ENCODE results near the gene BGLAP. TPM values are rescaled to one million over a fixed set of nuclear protein-coding genes. Genes with fewer than 3 reads are reported as not detected.

BGLAP gene
- total RNA-seq, 1 experiment from 2014 or later, result 2.4 TPM

- Histone ChIP-seq H3K27ac (ENCODE audit: low read depth, low read length, poor library complexity, severe bottlenecking) (no peak overlapping the region), H3K4me1 (ENCODE audit: insufficient read depth, low read length, poor library complexity, severe bottlenecking) (no peaks in the 10 kb centered on the region), H3K9me3 (ENCODE audit: low read depth, low read length, poor library complexity, severe bottlenecking) (no peaks in the 10 kb centered on the region), H3K36me3 (ENCODE audit: insufficient read depth, low read length, poor library complexity, severe bottlenecking) (peaks cover 33% of the 10 kb centered on the region), H3K4me3 (ENCODE audit: low read depth, low read length, poor library complexity, severe bottlenecking) (no peak overlapping the region), H3K27me3 (replicated peaks; ENCODE audit: insufficient read depth, low read depth, low read length, poor library complexity) (no peaks in the 10 kb centered on the region)
- TF ChIP-seq CTCF (conservative IDR thresholded peaks at IDR 0.05; ENCODE audit: low read depth, low read length) (no peak), EZH2 (IDR thresholded peaks at IDR 0.05; ENCODE audit: borderline replicate concordance, low read depth, low read length, poor library complexity, severe bottlenecking) (no peak)
- BruUV-seq (replicated peaks), result no TSS peak
- intact Hi-C loops (cut with micrococcal nuclease; ENCODE audit: unreplicated experiment), result loop anchor here (1.0 kb wide), 2 partner anchors 79 to 135 kb away; no protein-coding TSS in a partner anchor
- no peak for DNase-seq (ENCODE audit: low spot score)
- CTCF ChIA-PET, result interaction anchor here (0.6 to 2.4 kb wide), 16 partner anchors 11 to 242 kb away, joined by 3 to 37 read pairs (median 4); partner anchors contain the start of genes PMF1 and SLC25A44
- POLR2A ChIA-PET (ENCODE audit: low non-redundant PET), result no interaction called here
These were observed 16.3 kb upstream of the BGLAP start for GRCh38 chr1:156225677-156226014.

GRCh38 chr1:156226116-156226538 is 15.9 kb upstream of the BGLAP start:
- intact Hi-C loops (cut with micrococcal nuclease; ENCODE audit: unreplicated experiment), result no loop called here
- TF ChIP-seq EZH2 (IDR thresholded peaks at IDR 0.05; ENCODE audit: borderline replicate concordance, low read depth, low read length, poor library complexity, severe bottlenecking) (no peak), CTCF (conservative IDR thresholded peaks at IDR 0.05; ENCODE audit: low read depth, low read length) (no peak)
- no TSS peak for BruUV-seq (replicated peaks)
- no peaks in the 10 kb centered on the region for H3K4me1 ChIP-seq (ENCODE audit: insufficient read depth, low read length, poor library complexity, severe bottlenecking)
- H3K27ac ChIP-seq (ENCODE audit: low read depth, low read length, poor library complexity, severe bottlenecking), result no peak overlapping the region
- CTCF ChIA-PET, result interaction anchor here (2.4 kb wide), 1 partner anchor 79 kb away, joined by 28 read pairs; no protein-coding TSS in a partner anchor
- peaks cover 31% of the 10 kb centered on the region for H3K36me3 ChIP-seq (ENCODE audit: insufficient read depth, low read length, poor library complexity, severe bottlenecking)
- POLR2A ChIA-PET (ENCODE audit: low non-redundant PET), result no interaction called here
- no peak overlapping the region for H3K4me3 ChIP-seq (ENCODE audit: low read depth, low read length, poor library complexity, severe bottlenecking)
- no peaks in the 10 kb centered on the region for H3K27me3 ChIP-seq (replicated peaks; ENCODE audit: insufficient read depth, low read depth, low read length, poor library complexity)
- H3K9me3 ChIP-seq (ENCODE audit: low read depth, low read length, poor library complexity, severe bottlenecking), result no peaks in the 10 kb centered on the region
- DNase-seq (ENCODE audit: low spot score), result no peak

GRCh38 chr1:156226782-156227181 is 15.2 kb upstream of the BGLAP start:
- H3K4me3 ChIP-seq (ENCODE audit: low read depth, low read length, poor library complexity, severe bottlenecking), result no peak overlapping the region
- CTCF ChIA-PET, result no interaction called here
- no peaks in the 10 kb centered on the region for H3K9me3 ChIP-seq (ENCODE audit: low read depth, low read length, poor library complexity, severe bottlenecking)
- H3K4me1 ChIP-seq (ENCODE audit: insufficient read depth, low read length, poor library complexity, severe bottlenecking), result no peaks in the 10 kb centered on the region
- intact Hi-C loops (cut with micrococcal nuclease; ENCODE audit: unreplicated experiment), result no loop called here
- peaks cover 24% of the 10 kb centered on the region for H3K36me3 ChIP-seq (ENCODE audit: insufficient read depth, low read length, poor library complexity, severe bottlenecking)
- no peak overlapping the region for H3K27ac ChIP-seq (ENCODE audit: low read depth, low read length, poor library complexity, severe bottlenecking)
- POLR2A ChIA-PET (ENCODE audit: low non-redundant PET), result no interaction called here
- no peaks in the 10 kb centered on the region for H3K27me3 ChIP-seq (replicated peaks; ENCODE audit: insufficient read depth, low read depth, low read length, poor library complexity)
- no peak for DNase-seq (ENCODE audit: low spot score)
- no peak for TF ChIP-seq EZH2 (IDR thresholded peaks at IDR 0.05; ENCODE audit: borderline replicate concordance, low read depth, low read length, poor library complexity, severe bottlenecking)
- TF ChIP-seq CTCF (conservative IDR thresholded peaks at IDR 0.05; ENCODE audit: low read depth, low read length), result no peak
- BruUV-seq (replicated peaks), result no TSS peak
